ENCODE results near the gene NRDE2.

- TF ChIP-seq, protein P1, sequence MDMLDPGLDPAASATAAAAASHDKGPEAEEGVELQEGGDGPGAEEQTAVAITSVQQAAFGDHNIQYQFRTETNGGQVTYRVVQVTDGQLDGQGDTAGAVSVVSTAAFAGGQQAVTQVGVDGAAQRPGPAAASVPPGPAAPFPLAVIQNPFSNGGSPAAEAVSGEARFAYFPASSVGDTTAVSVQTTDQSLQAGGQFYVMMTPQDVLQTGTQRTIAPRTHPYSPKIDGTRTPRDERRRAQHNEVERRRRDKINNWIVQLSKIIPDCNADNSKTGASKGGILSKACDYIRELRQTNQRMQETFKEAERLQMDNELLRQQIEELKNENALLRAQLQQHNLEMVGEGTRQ (CRISPR knock-in tag; IDR thresholded peaks at IDR 0.05), result no peak
- TF ChIP-seq, protein P2, sequence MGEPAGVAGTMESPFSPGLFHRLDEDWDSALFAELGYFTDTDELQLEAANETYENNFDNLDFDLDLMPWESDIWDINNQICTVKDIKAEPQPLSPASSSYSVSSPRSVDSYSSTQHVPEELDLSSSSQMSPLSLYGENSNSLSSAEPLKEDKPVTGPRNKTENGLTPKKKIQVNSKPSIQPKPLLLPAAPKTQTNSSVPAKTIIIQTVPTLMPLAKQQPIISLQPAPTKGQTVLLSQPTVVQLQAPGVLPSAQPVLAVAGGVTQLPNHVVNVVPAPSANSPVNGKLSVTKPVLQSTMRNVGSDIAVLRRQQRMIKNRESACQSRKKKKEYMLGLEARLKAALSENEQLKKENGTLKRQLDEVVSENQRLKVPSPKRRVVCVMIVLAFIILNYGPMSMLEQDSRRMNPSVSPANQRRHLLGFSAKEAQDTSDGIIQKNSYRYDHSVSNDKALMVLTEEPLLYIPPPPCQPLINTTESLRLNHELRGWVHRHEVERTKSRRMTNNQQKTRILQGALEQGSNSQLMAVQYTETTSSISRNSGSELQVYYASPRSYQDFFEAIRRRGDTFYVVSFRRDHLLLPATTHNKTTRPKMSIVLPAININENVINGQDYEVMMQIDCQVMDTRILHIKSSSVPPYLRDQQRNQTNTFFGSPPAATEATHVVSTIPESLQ (CRISPR knock-in tag; IDR thresholded peaks at IDR 0.05), result no peak
- no peak for TF ChIP-seq CTCF (IDR thresholded peaks at IDR 0.05)
- no peak for TF ChIP-seq USF1 (CRISPR knock-in tag; IDR thresholded peaks at IDR 0.05)
- TF ChIP-seq STAT6 (CRISPR knock-in tag; conservative IDR thresholded peaks at IDR 0.05; ENCODE audit: low read depth), result no peak
- no peak for TF ChIP-seq ZNF121 (CRISPR knock-in tag; IDR thresholded peaks at IDR 0.05)
- TF ChIP-seq, protein P3, sequence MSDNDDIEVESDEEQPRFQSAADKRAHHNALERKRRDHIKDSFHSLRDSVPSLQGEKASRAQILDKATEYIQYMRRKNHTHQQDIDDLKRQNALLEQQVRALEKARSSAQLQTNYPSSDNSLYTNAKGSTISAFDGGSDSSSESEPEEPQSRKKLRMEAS (CRISPR knock-in tag; IDR thresholded peaks at IDR 0.05), result no peak
- TF ChIP-seq OVOL2 (CRISPR knock-in tag; IDR thresholded peaks at IDR 0.05; ENCODE audit: borderline replicate concordance), result no peak
- TF ChIP-seq MYBL2 (CRISPR knock-in tag; IDR thresholded peaks at IDR 0.05), result no peak
- no peak for TF ChIP-seq CREB1 (CRISPR knock-in tag; IDR thresholded peaks at IDR 0.05)
- TF ChIP-seq NFATC4 (CRISPR knock-in tag; IDR thresholded peaks at IDR 0.05), result no peak
- no peak for TF ChIP-seq NR2C2 (CRISPR knock-in tag; IDR thresholded peaks at IDR 0.05)
- no peak for TF ChIP-seq ZNF138 (CRISPR knock-in tag; conservative IDR thresholded peaks at IDR 0.05)
Observed at GRCh38 chr14:90291699-90292098, 40.0 kb downstream of the NRDE2 start.
